Measurements from ENCODE around the gene USP31.
A peak's percentile ranks its signal among the peaks of the same experiment; 100 is the strongest.

The USP31 gene

GRCh38 chr16:23055481-23055880 lies 93.8 kb downstream of the USP31 start:
- DNase-seq: no peak

- DNase-seq: no peak
Observed at GRCh38 chr16:23052908-23053580, 96.2 kb downstream of the USP31 start.

GRCh38 chr16:23052221-23052620 lies 97.0 kb downstream of the USP31 start:
- DNase-seq: no peak

GRCh38 chr16:23051587-23051986 lies 97.7 kb downstream of the USP31 start:
- no peak for DNase-seq

- no peak for DNase-seq
Observed at GRCh38 chr16:23048164-23048563, 101.1 kb downstream of the USP31 start.

GRCh38 chr16:23045025-23045424 lies 104.2 kb downstream of the USP31 start:
- no peak for DNase-seq

- no peak for DNase-seq
Observed at GRCh38 chr16:23040246-23040645, 109.0 kb downstream of the USP31 start.

GRCh38 chr16:23039118-23039517 lies 110.1 kb downstream of the USP31 start:
- no peak for DNase-seq

GRCh38 chr16:23035240-23035639 lies 114.0 kb downstream of the USP31 start:
- no peak for DNase-seq

GRCh38 chr16:23031508-23032098 lies 117.6 kb downstream of the USP31 start:
- no peak for DNase-seq

- peak; percentile 73 for DNase-seq
Observed at GRCh38 chr16:23029733-23030420, 119.4 kb downstream of the USP31 start.

- no peak for DNase-seq
Observed at GRCh38 chr16:23027386-23027785, 121.9 kb downstream of the USP31 start.

- no peak for DNase-seq
Observed at GRCh38 chr16:23026784-23027362, 122.4 kb downstream of the USP31 start.

GRCh38 chr16:23025692-23026307 lies 123.5 kb downstream of the USP31 start:
- DNase-seq: no peak

GRCh38 chr16:23024044-23024443 lies 125.2 kb downstream of the USP31 start:
- no peak for DNase-seq

GRCh38 chr16:23020084-23020483 lies 129.2 kb downstream of the USP31 start:
- no peak for DNase-seq

- DNase-seq: no peak
Observed at GRCh38 chr16:23016368-23016767, 132.9 kb downstream of the USP31 start.

GRCh38 chr16:23015580-23015979 lies 133.7 kb downstream of the USP31 start:
- no peak for DNase-seq

GRCh38 chr16:23014592-23014991 lies 134.7 kb downstream of the USP31 start:
- DNase-seq: no peak
